Keratinocyte (primary cell): ENCODE measurements around the gene PNMA3. TPM values are rescaled to one million over a fixed set of nuclear protein-coding genes. Genes with fewer than 3 reads are reported as not detected.
"Not testable (repeated sequence)": the region's sequence is repeated elsewhere in the genome, so short reads cannot be mapped to it uniquely, and the experiment has no call there.

Experiments
- DNase-seq: peaks from one replicate; pipeline ENCODE4 v3.0.0-alpha.2; 2011; ENCODE audit warnings: low read depth, missing footprints, low spot score
- FAIRE-seq: peaks from 2 replicates; lab custom pipeline; 2011; peaks lifted over from hg19 to GRCh38; lab: Jason Lieb, UNC
- H2AFZ ChIP-seq: 2 replicates; pipeline ENCODE4 v1.6.0; 2012; ENCODE audit warnings: low read length, control low read depth, inconsistent platforms; ENCODE audit not compliant: control insufficient read depth
- H3K27ac ChIP-seq: 2 replicates; pipeline ENCODE4 v1.5.1; 2011; ENCODE audit warnings: low read length; ENCODE audit not compliant: control insufficient read depth, insufficient read depth
- H3K27me3 ChIP-seq: 3 replicates; pipeline ENCODE4 v1.6.0; 2011; ENCODE audit warnings: low read length; ENCODE audit not compliant: control insufficient read depth, insufficient read depth; ENCODE audit errors: extremely low read depth
- H3K36me3 ChIP-seq, 2 experiments: 2 replicates in 1 of 2; 3 replicates in 1 of 2; pipeline ENCODE4 v1.5.1; 2011; ENCODE audit warnings: low read length in 2 of 2, mild to moderate bottlenecking in 1 of 2; ENCODE audit not compliant: control insufficient read depth in 2 of 2, insufficient read depth in 2 of 2; ENCODE audit errors: extremely low read depth in 1 of 2
- H3K4me1 ChIP-seq: 3 replicates; pipeline ENCODE4 v1.5.1; 2011; ENCODE audit warnings: low read length; ENCODE audit not compliant: control insufficient read depth, insufficient read depth; ENCODE audit errors: extremely low read depth
- H3K4me2 ChIP-seq: 3 replicates; pipeline ENCODE4 v1.6.0; 2011; ENCODE audit warnings: low read depth, low read length; ENCODE audit not compliant: control insufficient read depth, insufficient read depth; ENCODE audit errors: extremely low read depth
- H3K4me3 ChIP-seq, 3 experiments: fragments of 200-600 bp in 1 of 3; sonication (generic) in 1 of 3; 2 replicates in 2 of 3; 3 replicates in 1 of 3; pipeline ENCODE4 v1.5.1; 2011 to 2016; ENCODE audit warnings: low read length in 3 of 3, mild to moderate bottlenecking in 3 of 3, control low read depth in 2 of 3, inconsistent platforms in 1 of 3, low read depth in 1 of 3, mixed read lengths in 1 of 3, mixed run types in 1 of 3, moderate library complexity in 1 of 3; ENCODE audit not compliant: control insufficient read depth in 2 of 3, insufficient read depth in 2 of 3; ENCODE audit errors: extremely low read depth in 1 of 3
- H3K79me2 ChIP-seq: 2 replicates; pipeline ENCODE4 v1.6.0; 2012; ENCODE audit warnings: low read length; ENCODE audit not compliant: control insufficient read depth, insufficient read depth
- H3K9ac ChIP-seq: 3 replicates; pipeline ENCODE4 v1.6.0; 2011; ENCODE audit warnings: low read length; ENCODE audit not compliant: control insufficient read depth, insufficient read depth; ENCODE audit errors: extremely low read depth
- H3K9me1 ChIP-seq: 3 replicates; pipeline ENCODE4 v1.6.0; 2011; ENCODE audit warnings: low read length; ENCODE audit not compliant: control insufficient read depth, insufficient read depth; ENCODE audit errors: extremely low read depth
- H3K9me3 ChIP-seq: 2 replicates; pipeline ENCODE4 v1.5.1; 2012; ENCODE audit warnings: low read depth, low read length; ENCODE audit not compliant: control insufficient read depth
- H4K20me1 ChIP-seq: 3 replicates; pipeline ENCODE4 v1.6.0; 2011; ENCODE audit warnings: low read length; ENCODE audit not compliant: control insufficient read depth, insufficient read depth; ENCODE audit errors: extremely low read depth
- EZH2 ChIP-seq: IDR thresholded peaks from one replicate; pipeline ENCODE4 v1.6.1; 2012; ENCODE audit warnings: inconsistent platforms, mild to moderate bottlenecking, low read length, moderate library complexity
- dilution Hi-C: fragments of 300-500 bp; cut with MboI; formaldehyde crosslinking; loops from one replicate; pipeline ENCODE4 v1.7.0; 2020; ENCODE audit warnings: low sequenced_read_pairs; ENCODE audit not compliant: extremely low pct_ligation_motif_present
- polyA plus RNA-seq, 5 experiments: library from polyadenylated mRNA; depleted of rRNA in 3 of 5; stranded (reverse) in 3 of 5; stranded (forward) in 1 of 5; unstranded in 1 of 5; fragments of >200 nt; gene quantifications; 1 replicate in 1 of 5; 2 replicates in 3 of 5; 3 replicates in 1 of 5; pipeline versions ENCODE4 v1.2.1 to v1.2.3, GENCODE V29; 2011 to 2012; ENCODE audit warnings: missing spikeins in 2 of 5, low read depth in 1 of 5, low replicate concordance in 1 of 5
- TF ChIP-seq, protein P1 (sequence below), 3 experiments: IDR thresholded peaks in 1 of 3; conservative IDR thresholded peaks in 1 of 3; optimal IDR thresholded peaks in 1 of 3; 2 replicates in 2 of 3; 3 replicates in 1 of 3; pipeline versions ENCODE3 to v1.5.1; 2011; ENCODE audit warnings: low read length in 3 of 3, mild to moderate bottlenecking in 3 of 3, moderate library complexity in 2 of 3, control low read depth in 1 of 3, inconsistent platforms in 1 of 3; ENCODE audit not compliant: insufficient read depth in 2 of 3; ENCODE audit errors: extremely low read depth in 1 of 3

Gene PNMA3
- polyA plus RNA-seq, 1 donor (not counting 4 experiments of a cell fraction or from before 2014, with no cell fraction given), result not detected

GRCh38 chrX:153075366-153075765 lies 19.1 kb downstream of the PNMA3 start:
- Histone ChIP-seq H3K36me3 (no peaks in the 10 kb centered on the region), H3K27ac (no peak overlapping the region), H3K27me3 (no peaks in the 10 kb centered on the region), H3K9ac (no peak overlapping the region), H3K4me2 (no peak overlapping the region), H3K4me3 (no peak overlapping the region), H2AFZ (no peak overlapping the region), H3K9me3 (no peaks in the 10 kb centered on the region), H3K4me1 (no peaks in the 10 kb centered on the region), H3K79me2 (no peaks in the 10 kb centered on the region), H4K20me1 (no peaks in the 10 kb centered on the region), H3K9me1 (no peaks in the 10 kb centered on the region)
- FAIRE-seq, result no peak
- DNase-seq, result no peak
- TF ChIP-seq EZH2, result no peak
- TF ChIP-seq, protein P1, sequence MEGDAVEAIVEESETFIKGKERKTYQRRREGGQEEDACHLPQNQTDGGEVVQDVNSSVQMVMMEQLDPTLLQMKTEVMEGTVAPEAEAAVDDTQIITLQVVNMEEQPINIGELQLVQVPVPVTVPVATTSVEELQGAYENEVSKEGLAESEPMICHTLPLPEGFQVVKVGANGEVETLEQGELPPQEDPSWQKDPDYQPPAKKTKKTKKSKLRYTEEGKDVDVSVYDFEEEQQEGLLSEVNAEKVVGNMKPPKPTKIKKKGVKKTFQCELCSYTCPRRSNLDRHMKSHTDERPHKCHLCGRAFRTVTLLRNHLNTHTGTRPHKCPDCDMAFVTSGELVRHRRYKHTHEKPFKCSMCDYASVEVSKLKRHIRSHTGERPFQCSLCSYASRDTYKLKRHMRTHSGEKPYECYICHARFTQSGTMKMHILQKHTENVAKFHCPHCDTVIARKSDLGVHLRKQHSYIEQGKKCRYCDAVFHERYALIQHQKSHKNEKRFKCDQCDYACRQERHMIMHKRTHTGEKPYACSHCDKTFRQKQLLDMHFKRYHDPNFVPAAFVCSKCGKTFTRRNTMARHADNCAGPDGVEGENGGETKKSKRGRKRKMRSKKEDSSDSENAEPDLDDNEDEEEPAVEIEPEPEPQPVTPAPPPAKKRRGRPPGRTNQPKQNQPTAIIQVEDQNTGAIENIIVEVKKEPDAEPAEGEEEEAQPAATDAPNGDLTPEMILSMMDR (optimal IDR thresholded peaks at IDR 0.05 in 1 of 3, IDR thresholded peaks at IDR 0.05 in 1 of 3, conservative IDR thresholded peaks at IDR 0.05 in 1 of 3; ENCODE audit: extremely low read depth in 1 of 3, insufficient read depth in 2 of 3, low read length in 3 of 3), result no peak
- dilution Hi-C loops, result no loop called here

DNA sequence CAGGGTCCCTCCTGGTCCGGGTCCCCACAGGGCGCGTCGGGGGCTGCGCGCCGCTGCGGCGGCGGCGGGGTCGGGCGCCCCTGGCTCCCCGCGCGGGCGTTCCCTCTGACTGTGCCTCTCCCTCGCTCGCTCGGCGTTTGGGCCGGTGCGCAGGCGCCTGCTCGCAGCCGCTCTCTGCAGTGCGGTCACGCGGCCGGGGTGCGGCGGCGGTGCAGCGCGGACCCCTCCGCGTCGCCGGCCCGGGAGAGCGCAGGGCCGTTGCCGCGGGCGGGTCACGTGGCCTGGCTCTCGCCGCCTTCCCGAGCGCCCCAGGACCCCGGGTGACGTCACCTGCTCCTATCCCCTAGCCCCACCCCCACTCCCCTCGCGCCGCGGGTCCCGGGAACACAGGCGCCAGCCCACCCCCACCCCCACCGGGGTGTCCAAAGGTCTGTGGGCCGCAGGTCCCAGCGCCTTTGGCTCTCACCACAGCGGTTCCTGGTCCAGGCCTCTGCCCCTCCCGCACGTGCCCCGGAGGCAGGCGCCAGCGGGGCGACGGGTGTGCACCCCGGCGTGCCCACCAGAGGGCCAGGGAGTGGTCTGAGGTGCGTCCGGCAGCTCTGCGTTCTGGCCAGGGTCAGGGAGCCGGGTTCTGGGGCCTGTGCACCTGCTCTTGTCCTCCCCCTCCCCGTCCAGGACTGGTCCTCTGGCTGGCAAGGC lies 21.3 kb downstream of the PNMA3 start:
- H3K36me3 ChIP-seq, H3K9me3 ChIP-seq, H3K9me1 ChIP-seq, H3K27ac ChIP-seq, H3K27me3 ChIP-seq, H3K9ac ChIP-seq, H3K4me2 ChIP-seq, H3K4me3 ChIP-seq, DNase-seq, FAIRE-seq, H4K20me1 ChIP-seq, H3K4me1 ChIP-seq, H2AFZ ChIP-seq, H3K79me2 ChIP-seq, dilution Hi-C loops: not testable (repeated sequence)

GRCh38 chrX:153083238-153083923 lies 27.1 kb downstream of the PNMA3 start:
- DNase-seq, H3K9me1 ChIP-seq, H3K27ac ChIP-seq, H3K79me2 ChIP-seq, H3K4me2 ChIP-seq, H3K4me1 ChIP-seq, H3K27me3 ChIP-seq, H3K4me3 ChIP-seq, H4K20me1 ChIP-seq, H3K9me3 ChIP-seq, FAIRE-seq, dilution Hi-C loops, H3K36me3 ChIP-seq, H3K9ac ChIP-seq, H2AFZ ChIP-seq: not testable (repeated sequence)
